Measurements from ENCODE around the gene TECTB.

DNA sequence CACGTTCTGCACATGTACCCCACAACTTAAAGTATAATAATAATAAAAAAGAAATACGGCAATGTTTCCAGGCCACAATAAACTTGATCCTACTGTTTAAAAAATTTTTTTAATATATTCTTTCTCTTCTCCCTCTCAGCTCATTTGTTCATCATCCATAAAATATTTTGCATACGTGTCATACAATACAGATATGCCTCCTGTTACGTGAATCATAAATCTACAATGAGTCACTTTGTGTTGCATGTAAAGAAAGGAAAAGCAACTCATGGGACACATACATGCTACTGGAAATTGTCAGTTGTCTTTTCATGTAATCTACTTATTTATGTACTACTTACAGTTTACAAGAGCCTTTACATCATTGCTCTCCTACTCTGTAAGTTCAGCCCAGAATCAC is 1.1 kb upstream of the TECTB start:
- TF ChIP-seq, protein P1, sequence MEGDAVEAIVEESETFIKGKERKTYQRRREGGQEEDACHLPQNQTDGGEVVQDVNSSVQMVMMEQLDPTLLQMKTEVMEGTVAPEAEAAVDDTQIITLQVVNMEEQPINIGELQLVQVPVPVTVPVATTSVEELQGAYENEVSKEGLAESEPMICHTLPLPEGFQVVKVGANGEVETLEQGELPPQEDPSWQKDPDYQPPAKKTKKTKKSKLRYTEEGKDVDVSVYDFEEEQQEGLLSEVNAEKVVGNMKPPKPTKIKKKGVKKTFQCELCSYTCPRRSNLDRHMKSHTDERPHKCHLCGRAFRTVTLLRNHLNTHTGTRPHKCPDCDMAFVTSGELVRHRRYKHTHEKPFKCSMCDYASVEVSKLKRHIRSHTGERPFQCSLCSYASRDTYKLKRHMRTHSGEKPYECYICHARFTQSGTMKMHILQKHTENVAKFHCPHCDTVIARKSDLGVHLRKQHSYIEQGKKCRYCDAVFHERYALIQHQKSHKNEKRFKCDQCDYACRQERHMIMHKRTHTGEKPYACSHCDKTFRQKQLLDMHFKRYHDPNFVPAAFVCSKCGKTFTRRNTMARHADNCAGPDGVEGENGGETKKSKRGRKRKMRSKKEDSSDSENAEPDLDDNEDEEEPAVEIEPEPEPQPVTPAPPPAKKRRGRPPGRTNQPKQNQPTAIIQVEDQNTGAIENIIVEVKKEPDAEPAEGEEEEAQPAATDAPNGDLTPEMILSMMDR (IDR thresholded peaks at IDR 0.05): no peak
- TF ChIP-seq POLR2A (IDR thresholded peaks at IDR 0.05): no peak

Data from right lobe of liver (tissue), 4 donors.